Right lobe of liver (tissue), 6 donors: ENCODE measurements around the gene CACNG4. TPM values are rescaled to one million over a fixed set of nuclear protein-coding genes. Genes with fewer than 3 reads are reported as not detected.
A peak's percentile ranks its signal among the peaks of the same experiment; 100 is the strongest.

Experiments
- ATAC-seq, 4 donors: fragments of 200-7000 bp; cut with Tn5 transposase; one replicate each; pipeline ENCODE4 v1.9.1; 2020; ENCODE audit warnings: mild to moderate bottlenecking in 4 of 4, moderate library complexity in 4 of 4
- DNase-seq, 3 donors: peaks; one replicate each; pipeline ENCODE4 v3.0.0-alpha.2; 2020
- H3K27ac ChIP-seq, 3 donors: fragments of 200-600 bp; one replicate each; pipeline ENCODE4 v1.8.0; 2022
- H3K27me3 ChIP-seq, 2 donors: fragments of 200-600 bp; one replicate each; pipeline ENCODE4 v1.8.0; 2022
- H3K36me3 ChIP-seq, 4 donors: fragments of 200-600 bp; sonication (generic) in 1 of 4; one replicate each; pipeline versions ENCODE4 v1.5.1 to v1.8.0; 2017 to 2022; ENCODE audit warnings: control low read depth in 1 of 4
- H3K4me1 ChIP-seq, 4 donors: fragments of 200-600 bp; sonication (generic) in 1 of 4; one replicate each; pipeline versions ENCODE4 v1.5.1 to v1.8.0; 2017 to 2022; ENCODE audit warnings: control low read depth in 1 of 4
- H3K4me3 ChIP-seq, 3 donors: fragments of 200-600 bp; one replicate each; pipeline ENCODE4 v1.8.0; 2022
- H3K9me3 ChIP-seq, 4 donors: fragments of 200-600 bp; sonication (generic) in 1 of 4; one replicate each; pipeline versions ENCODE4 v1.5.1 to v1.8.0; 2017 to 2022; ENCODE audit warnings: control low read depth in 1 of 4
- POLR2A ChIP-seq: fragments of 450-650 bp; IDR thresholded peaks from one replicate; pipeline ENCODE4 v1.6.1; 2017; ENCODE audit warnings: antibody characterized with exemption, mild to moderate bottlenecking
- WGBS: methylation state at CpG from one replicate; pipeline ENCODE4 v1.1.6; 2018; ENCODE audit warnings: low coverage, low lambda C conversion rate; ENCODE audit not compliant: insufficient coverage; ENCODE audit errors: missing lambda C conversion rate; 5-methylcytosine and 5-hydroxymethylcytosine counted together
- intact Hi-C, 2 donors: fragments of 100-400 bp; cut with DNase I; formaldehyde crosslinking; loops; one replicate each; pipeline versions ENCODE4 v1.11.2 to v1.14.1; 2022
- total RNA-seq, 6 experiments: library from RNA; depleted of rRNA in 2 of 6; stranded (reverse); fragments of >200 nt in 2 of 6; fragmentation: NEBNext Ultra II Directional in 3 of 6; extraction: Animal tissue kit (Norgen Biotek cat#: 25700) in 3 of 6; gene quantifications; one replicate each; pipeline versions ENCODE4 v1.1.0 to v1.2.4, GENCODE V29; 2016 to 2023
- TF ChIP-seq, protein P1 (sequence below), 4 donors: fragments of 200-600 bp in 3 of 4; fragments of 450-650 bp in 1 of 4; IDR thresholded peaks; one replicate each; pipeline versions ENCODE4 v1.5.1 to v1.8.0; 2016 to 2022; ENCODE audit warnings: antibody characterized with exemption in 4 of 4, mild to moderate bottlenecking in 2 of 4
- donor health status: DM: no; HTN: yes; CAD: no.
- donor health status: DM: no; HTN: no; CAD: no.
- donor health status: DM: no; HTN: no; CAD: no.
- donor health status: DM: no; HTN: yes; CAD: no.
- donor health status: DM: no; HTN: yes; CAD: no.

The CACNG4 gene
- total RNA-seq, 6 experiments from 2014 or later: not detected

DNA sequence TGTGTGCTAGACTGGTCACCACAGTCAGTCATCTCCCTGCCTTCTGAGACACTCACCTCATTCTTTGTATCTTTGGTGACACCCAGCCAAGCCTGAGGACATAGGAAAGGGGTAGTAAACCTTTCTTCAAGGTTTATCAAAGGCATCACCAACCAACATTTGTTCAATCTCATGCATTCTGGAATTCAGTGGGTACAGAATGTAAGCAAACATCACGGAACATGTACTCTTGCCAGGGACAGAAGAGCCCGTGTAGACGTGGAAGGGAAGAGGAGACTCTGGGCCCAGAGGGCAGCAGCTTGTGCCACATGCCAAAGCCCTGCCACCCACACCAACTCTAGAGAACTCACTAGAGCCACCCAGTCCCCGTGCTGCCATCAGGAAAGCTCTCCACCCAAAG lies 4.4 kb downstream of the CACNG4 start:
- no peak overlapping the region for H3K27ac ChIP-seq
- DNase-seq (no peak), ATAC-seq (peak in 1 of 4 donors; percentile 39)
- peaks cover 0 to 12% (median 0%) of the 10 kb centered on the region in 4 donors for H3K4me1 ChIP-seq
- peaks cover 0 to 7% of the 10 kb centered on the region in 2 donors for H3K27me3 ChIP-seq
- TF ChIP-seq POLR2A: no peak
- TF ChIP-seq, protein P1, sequence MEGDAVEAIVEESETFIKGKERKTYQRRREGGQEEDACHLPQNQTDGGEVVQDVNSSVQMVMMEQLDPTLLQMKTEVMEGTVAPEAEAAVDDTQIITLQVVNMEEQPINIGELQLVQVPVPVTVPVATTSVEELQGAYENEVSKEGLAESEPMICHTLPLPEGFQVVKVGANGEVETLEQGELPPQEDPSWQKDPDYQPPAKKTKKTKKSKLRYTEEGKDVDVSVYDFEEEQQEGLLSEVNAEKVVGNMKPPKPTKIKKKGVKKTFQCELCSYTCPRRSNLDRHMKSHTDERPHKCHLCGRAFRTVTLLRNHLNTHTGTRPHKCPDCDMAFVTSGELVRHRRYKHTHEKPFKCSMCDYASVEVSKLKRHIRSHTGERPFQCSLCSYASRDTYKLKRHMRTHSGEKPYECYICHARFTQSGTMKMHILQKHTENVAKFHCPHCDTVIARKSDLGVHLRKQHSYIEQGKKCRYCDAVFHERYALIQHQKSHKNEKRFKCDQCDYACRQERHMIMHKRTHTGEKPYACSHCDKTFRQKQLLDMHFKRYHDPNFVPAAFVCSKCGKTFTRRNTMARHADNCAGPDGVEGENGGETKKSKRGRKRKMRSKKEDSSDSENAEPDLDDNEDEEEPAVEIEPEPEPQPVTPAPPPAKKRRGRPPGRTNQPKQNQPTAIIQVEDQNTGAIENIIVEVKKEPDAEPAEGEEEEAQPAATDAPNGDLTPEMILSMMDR (IDR thresholded peaks at IDR 0.05): no peak
- no peaks in the 10 kb centered on the region for H3K36me3 ChIP-seq
- WGBS: 60% methylated on average over 3 of the region's 4 CpGs
- intact Hi-C loops: no loop called here
- H3K4me3 ChIP-seq: no peak overlapping the region
- H3K9me3 ChIP-seq: no peaks in the 10 kb centered on the region

DNA sequence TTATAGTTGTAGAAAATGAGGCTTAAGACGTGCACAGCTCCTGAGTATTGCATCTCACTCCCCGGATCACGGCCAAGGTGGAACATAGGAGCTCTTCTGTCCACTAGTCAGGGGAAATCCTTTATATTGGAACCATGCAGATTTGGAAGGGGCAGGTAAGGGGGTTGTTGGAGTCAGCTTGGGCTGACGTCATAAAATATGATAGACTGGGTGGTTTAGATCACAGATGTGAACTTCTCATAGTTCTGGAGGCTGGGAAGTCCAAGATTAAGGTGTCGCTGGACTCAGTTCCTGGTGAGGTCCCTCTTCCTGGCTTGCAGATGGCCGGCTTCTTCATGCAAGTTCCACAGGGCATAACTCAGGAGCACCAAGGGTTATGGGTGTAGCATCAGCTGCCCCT lies 5.6 kb downstream of the CACNG4 start:
- no peak overlapping the region for H3K4me3 ChIP-seq
- ATAC-seq (no peak), DNase-seq (no peak)
- no peaks in the 10 kb centered on the region for H3K36me3 ChIP-seq
- 65% methylated on average over 4 of the region's 6 CpGs for WGBS
- intact Hi-C loops: no loop called here
- TF ChIP-seq, protein P1 (IDR thresholded peaks at IDR 0.05): no peak
- TF ChIP-seq POLR2A: no peak
- peaks cover 0 to 9% (median 0%) of the 10 kb centered on the region in 4 donors for H3K4me1 ChIP-seq
- H3K27ac ChIP-seq: no peak overlapping the region
- no peaks in the 10 kb centered on the region for H3K9me3 ChIP-seq
- H3K27me3 ChIP-seq: peaks cover 0 to 7% of the 10 kb centered on the region in 2 donors

DNA sequence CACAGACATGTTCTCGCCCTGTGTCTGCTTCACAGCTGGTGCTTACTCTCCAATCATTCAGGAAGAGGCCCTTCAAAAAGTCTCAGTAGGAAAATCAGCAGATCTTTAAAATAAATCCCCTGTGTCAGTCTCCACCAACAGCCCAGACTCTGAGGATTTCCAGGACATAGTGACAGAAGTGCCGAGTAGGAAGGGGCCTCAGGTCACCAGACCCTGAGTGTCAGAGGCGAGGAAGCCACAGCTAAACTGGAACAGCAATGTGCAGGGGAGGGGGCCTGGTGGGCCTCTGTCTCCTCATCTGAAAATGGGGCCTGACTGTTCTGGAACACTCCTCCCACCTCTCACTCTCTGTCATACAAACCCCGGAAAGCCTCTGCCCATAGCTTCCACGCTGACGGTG lies 6.3 kb downstream of the CACNG4 start:
- intact Hi-C loops: no loop called here
- no peak for TF ChIP-seq POLR2A
- TF ChIP-seq, protein P1 (IDR thresholded peaks at IDR 0.05): no peak
- no peaks in the 10 kb centered on the region for H3K9me3 ChIP-seq
- H3K4me1 ChIP-seq: peaks cover 0 to 5% (median 0%) of the 10 kb centered on the region in 4 donors
- no peak for DNase-seq
- WGBS: 72% methylated on average over 3 of the region's 6 CpGs
- no peak overlapping the region for H3K27ac ChIP-seq
- peaks cover 0 to 4% of the 10 kb centered on the region in 2 donors for H3K27me3 ChIP-seq
- ATAC-seq: no peak
- no peaks in the 10 kb centered on the region for H3K36me3 ChIP-seq
- H3K4me3 ChIP-seq: no peak overlapping the region

DNA sequence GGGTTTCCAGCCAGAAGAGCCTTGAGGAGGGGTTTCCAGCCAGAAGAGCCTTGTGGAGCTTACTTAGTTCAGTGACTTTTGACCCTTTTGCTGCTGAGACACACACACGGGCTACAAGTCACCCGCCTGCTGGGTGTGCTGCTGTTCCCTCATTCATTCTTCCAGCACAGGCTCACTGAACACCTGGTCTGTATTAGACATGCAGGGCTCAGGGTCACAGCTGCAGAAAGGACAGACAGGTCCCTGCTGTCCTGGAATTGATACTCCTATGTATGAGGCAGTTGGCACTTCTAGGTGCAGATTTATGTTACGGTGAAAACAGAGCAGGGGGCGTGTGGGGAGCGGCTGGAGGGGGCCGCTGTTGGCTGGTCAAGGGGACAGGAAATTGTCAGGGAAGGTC lies 6.8 kb downstream of the CACNG4 start:
- 63% methylated on average over 4 of the region's 6 CpGs for WGBS
- ATAC-seq: no peak
- Histone ChIP-seq H3K9me3 (no peaks in the 10 kb centered on the region), H3K27ac (no peak overlapping the region), H3K4me3 (no peak overlapping the region), H3K4me1 (peaks cover 0 to under 1% (median 0%) of the 10 kb centered on the region in 4 donors), H3K27me3 (no peaks in the 10 kb centered on the region), H3K36me3 (no peaks in the 10 kb centered on the region)
- intact Hi-C loops: no loop called here
- no peak for TF ChIP-seq POLR2A
- TF ChIP-seq, protein P1 (IDR thresholded peaks at IDR 0.05): no peak
- DNase-seq: no peak
